Measurements from ENCODE around the gene ZNF362.

Gene ZNF362

DNA sequence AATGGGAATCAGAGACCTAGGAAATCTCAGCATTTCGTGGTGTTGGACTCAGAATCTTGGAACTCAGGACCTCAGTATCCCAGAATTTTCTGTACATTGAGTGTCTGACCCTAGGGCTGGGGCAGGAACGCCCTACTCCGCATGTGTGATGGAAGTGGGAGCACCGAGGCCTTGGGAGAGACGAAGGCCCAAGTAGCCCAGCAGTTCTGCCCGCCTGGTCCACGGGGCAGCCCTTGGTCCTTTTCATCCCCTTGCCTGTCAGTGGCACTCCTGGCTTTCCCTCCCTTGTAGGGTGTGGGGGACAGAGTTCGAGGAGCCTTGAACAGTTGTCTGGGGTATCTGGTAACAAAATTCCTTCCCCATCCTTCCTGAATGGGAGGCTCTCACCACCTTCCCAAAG is 54.4 kb downstream of the ZNF362 start:
- TF ChIP-seq, protein P1, sequence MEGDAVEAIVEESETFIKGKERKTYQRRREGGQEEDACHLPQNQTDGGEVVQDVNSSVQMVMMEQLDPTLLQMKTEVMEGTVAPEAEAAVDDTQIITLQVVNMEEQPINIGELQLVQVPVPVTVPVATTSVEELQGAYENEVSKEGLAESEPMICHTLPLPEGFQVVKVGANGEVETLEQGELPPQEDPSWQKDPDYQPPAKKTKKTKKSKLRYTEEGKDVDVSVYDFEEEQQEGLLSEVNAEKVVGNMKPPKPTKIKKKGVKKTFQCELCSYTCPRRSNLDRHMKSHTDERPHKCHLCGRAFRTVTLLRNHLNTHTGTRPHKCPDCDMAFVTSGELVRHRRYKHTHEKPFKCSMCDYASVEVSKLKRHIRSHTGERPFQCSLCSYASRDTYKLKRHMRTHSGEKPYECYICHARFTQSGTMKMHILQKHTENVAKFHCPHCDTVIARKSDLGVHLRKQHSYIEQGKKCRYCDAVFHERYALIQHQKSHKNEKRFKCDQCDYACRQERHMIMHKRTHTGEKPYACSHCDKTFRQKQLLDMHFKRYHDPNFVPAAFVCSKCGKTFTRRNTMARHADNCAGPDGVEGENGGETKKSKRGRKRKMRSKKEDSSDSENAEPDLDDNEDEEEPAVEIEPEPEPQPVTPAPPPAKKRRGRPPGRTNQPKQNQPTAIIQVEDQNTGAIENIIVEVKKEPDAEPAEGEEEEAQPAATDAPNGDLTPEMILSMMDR (IDR thresholded peaks at IDR 0.05), result no peak

DNA sequence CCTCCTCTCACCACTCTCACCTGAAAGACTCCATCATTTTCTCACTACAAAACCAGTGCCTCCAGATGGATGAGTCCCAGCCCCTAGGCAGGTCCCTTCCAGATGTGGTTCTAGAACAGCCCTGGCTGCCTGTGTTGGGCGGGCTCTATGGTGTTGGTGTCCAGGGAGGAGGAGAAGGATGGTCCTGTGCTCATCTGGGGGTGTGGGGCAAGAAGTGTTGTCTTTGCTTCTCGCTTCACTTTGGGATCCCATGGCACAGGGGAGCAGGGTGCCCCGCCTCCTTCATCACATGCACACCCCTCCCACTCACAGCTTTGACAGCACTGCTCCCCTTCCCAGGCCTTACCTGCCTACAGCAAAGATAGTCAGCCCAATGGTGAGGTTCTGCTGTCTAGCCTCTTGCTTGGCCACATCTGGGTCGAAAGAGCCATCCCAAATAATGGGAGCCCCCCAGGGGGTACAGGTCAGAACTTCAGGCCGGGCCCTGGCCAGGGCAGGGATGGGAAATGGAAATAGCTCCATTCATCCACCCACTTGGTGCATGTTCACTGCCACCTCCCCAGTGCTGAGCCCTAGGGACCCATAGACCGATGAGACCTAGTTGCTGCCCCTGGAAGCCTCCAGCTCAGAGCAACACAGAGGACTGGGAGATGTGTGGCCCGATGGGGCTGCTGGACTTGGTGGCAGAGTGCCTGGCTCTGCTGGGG is 55.6 kb downstream of the ZNF362 start:
- TF ChIP-seq, protein P1 (IDR thresholded peaks at IDR 0.05), result no peak

GRCh38 chr1:33312413-33312749 is 56.1 kb downstream of the ZNF362 start:
- TF ChIP-seq, protein P1 (IDR thresholded peaks at IDR 0.05), result no peak

GRCh38 chr1:33314416-33314815 is 58.1 kb downstream of the ZNF362 start:
- TF ChIP-seq, protein P1 (IDR thresholded peaks at IDR 0.05), result no peak

- TF ChIP-seq, protein P1 (IDR thresholded peaks at IDR 0.05), result no peak
Measured at GRCh38 chr1:33316601-33317000, 60.3 kb downstream of the ZNF362 start.

- TF ChIP-seq, protein P1 (IDR thresholded peaks at IDR 0.05), result no peak
Measured at GRCh38 chr1:33317354-33317753, 61.1 kb downstream of the ZNF362 start.

DNA sequence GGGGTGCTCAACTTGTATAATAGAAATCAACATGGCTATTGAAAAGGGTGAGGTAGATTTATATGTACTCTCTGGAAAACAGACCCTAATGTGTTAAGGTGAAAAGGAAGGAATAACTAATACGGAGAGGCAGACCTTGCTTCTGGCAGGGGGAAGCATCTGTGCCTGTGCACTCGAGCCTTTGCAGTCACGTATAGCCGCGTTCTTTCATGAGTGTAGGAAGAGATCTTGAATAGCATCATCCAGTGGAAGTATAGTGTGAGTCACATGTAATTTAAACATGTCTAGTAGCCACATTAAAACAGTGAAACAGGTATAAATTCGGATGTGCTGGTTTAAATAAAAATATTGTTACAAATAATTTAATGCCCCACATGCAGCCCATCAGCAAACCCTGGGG is 61.7 kb downstream of the ZNF362 start:
- TF ChIP-seq, protein P1 (IDR thresholded peaks at IDR 0.05), result no peak
